Activated T-cell treated with anti-CD3 and anti-CD28 coated beads, Interleukin-2, amount 50 U/mL, for 1 hour (primary cell): Measurements from ENCODE around the gene SLC22A7.
"Not testable (repeated sequence)": the region's sequence is repeated elsewhere in the genome, so short reads cannot be mapped to it uniquely, and the experiment has no call there.

Experiments used
- DNase-seq: peaks from one replicate; pipeline ENCODE4 v3.0.0-alpha.2; 2020

Gene SLC22A7

GRCh38 chr6:43302126-43302525, 4.1 kb downstream of the SLC22A7 start:
- no peak for DNase-seq

- DNase-seq: not testable (repeated sequence)
Observed at GRCh38 chr6:43303006-43303405, 4.9 kb downstream of the SLC22A7 start.

- DNase-seq: no peak
Observed at GRCh38 chr6:43303751-43304331, 5.8 kb downstream of the SLC22A7 start.

GRCh38 chr6:43304361-43304760, 6.3 kb downstream of the SLC22A7 start:
- DNase-seq: no peak

- no peak for DNase-seq
Observed at GRCh38 chr6:43304882-43305281, 6.8 kb downstream of the SLC22A7 start.

- no peak for DNase-seq
Observed at GRCh38 chr6:43306086-43306485, 8.0 kb downstream of the SLC22A7 start.

GRCh38 chr6:43307451-43308100, 9.5 kb downstream of the SLC22A7 start:
- DNase-seq: no peak

- DNase-seq: peak; percentile 61
Observed at GRCh38 chr6:43308101-43308989, 10.3 kb downstream of the SLC22A7 start, which contains the start of gene CRIP3. Gene CRIP3 (minus strand): TSS chr6:43308826. CDS start chr6:43308792, 34 bp downstream.

GRCh38 chr6:43308990-43309477, 11.0 kb downstream of the SLC22A7 start:
- no peak for DNase-seq

GRCh38 chr6:43310134-43310533, 12.1 kb downstream of the SLC22A7 start:
- DNase-seq: no peak

GRCh38 chr6:43310624-43311023, 12.6 kb downstream of the SLC22A7 start:
- no peak for DNase-seq

GRCh38 chr6:43311666-43312065, 13.6 kb downstream of the SLC22A7 start:
- DNase-seq: no peak

GRCh38 chr6:43313813-43314212, 15.8 kb downstream of the SLC22A7 start:
- no peak for DNase-seq

- DNase-seq: no peak
Observed at GRCh38 chr6:43318011-43318410, 20.0 kb downstream of the SLC22A7 start.

- no peak for DNase-seq
Observed at GRCh38 chr6:43325876-43326275, 27.8 kb downstream of the SLC22A7 start.

- no peak for DNase-seq
Observed at GRCh38 chr6:43328528-43328927, 30.5 kb downstream of the SLC22A7 start.

GRCh38 chr6:43331470-43331869, 33.4 kb downstream of the SLC22A7 start:
- DNase-seq: no peak

GRCh38 chr6:43331891-43332290, 33.8 kb downstream of the SLC22A7 start:
- DNase-seq: no peak

GRCh38 chr6:43334466-43335095, 36.5 kb downstream of the SLC22A7 start:
- no peak for DNase-seq

GRCh38 chr6:43335469-43335868, 37.4 kb downstream of the SLC22A7 start:
- DNase-seq: no peak

- no peak for DNase-seq
Observed at GRCh38 chr6:43336382-43336781, 38.3 kb downstream of the SLC22A7 start.

- DNase-seq: no peak
Observed at GRCh38 chr6:43338243-43338642, 40.2 kb downstream of the SLC22A7 start.

GRCh38 chr6:43339168-43339567, 41.1 kb downstream of the SLC22A7 start:
- DNase-seq: no peak
